Testis (tissue), 3 donors: Measurements from ENCODE around the gene DPYD. TPM values are rescaled to one million over a fixed set of nuclear protein-coding genes. Genes with fewer than 3 reads are reported as not detected.

ENCODE experiments used
- DNase-seq: peaks from one replicate; pipeline ENCODE4 v3.0.0-alpha.2; 2019
- H3K27ac ChIP-seq, 2 donors: fragments of 200-600 bp; sonication (generic); one replicate each; pipeline ENCODE4 v1.5.1; 2019
- H3K27me3 ChIP-seq: fragments of 200-600 bp; sonication (generic); one replicate; pipeline ENCODE4 v1.5.1; 2019
- H3K36me3 ChIP-seq: fragments of 200-600 bp; sonication (generic); one replicate; pipeline ENCODE4 v1.5.1; 2017; ENCODE audit warnings: low read depth; ENCODE audit errors: missing control alignments
- H3K4me1 ChIP-seq: fragments of 200-600 bp; sonication (generic); one replicate; pipeline ENCODE4 v1.5.1; 2019
- H3K4me3 ChIP-seq, 2 donors: fragments of 200-600 bp; sonication (generic); one replicate each; pipeline ENCODE4 v1.5.1; 2017 to 2019
- H3K9me3 ChIP-seq: fragments of 200-600 bp; sonication (generic); one replicate; pipeline ENCODE4 v1.5.1; 2017
- POLR2A ChIP-seq: fragments of 450-650 bp; IDR thresholded peaks from one replicate; pipeline ENCODE4 v1.6.1; 2017; ENCODE audit warnings: antibody characterized with exemption, mild to moderate bottlenecking, moderate library complexity
- WGBS, 2 donors: methylation state at CpG; one replicate each; pipeline ENCODE4 v1.1.5; 2018; 5-methylcytosine and 5-hydroxymethylcytosine counted together
- intact Hi-C: fragments of 100-400 bp; cut with DNase I; formaldehyde crosslinking; loops from one replicate; pipeline ENCODE4 v1.15.1; 2023; ENCODE audit warnings: low total_unique reads
- polyA plus RNA-seq: library from polyadenylated mRNA; stranded (reverse); fragments of 350-450 nt; fragmentation: Illumina TruSeq; extraction: RNeasy Lipid Tissue Mini Kit (QIAGEN cat#74804); gene quantifications from one replicate; pipeline ENCODE4 v1.2.3, GENCODE V29; 2014; ENCODE audit warnings: low read depth, low replicate concordance; ENCODE audit not compliant: insufficient read depth
- total RNA-seq, 2 donors: library from RNA; depleted of rRNA; stranded (reverse); fragments of >200 nt; gene quantifications; one replicate each; pipeline ENCODE4 v1.2.3, GENCODE V29; 2016
- TF ChIP-seq, protein P1 (sequence below), 3 experiments: fragments of 450-650 bp in 2 of 3; fragments of 200-600 bp in 1 of 3; sonication (generic) in 1 of 3; IDR thresholded peaks; one replicate each; pipeline ENCODE4 v1.5.1; 2016 to 2019; ENCODE audit warnings: antibody characterized with exemption in 3 of 3, mild to moderate bottlenecking in 2 of 3, moderate library complexity in 1 of 3

DPYD gene
- total and polyA plus RNA-seq, 3 donors from 2014 or later, result 6.7 to 14.7 (median 11.5) TPM

DNA sequence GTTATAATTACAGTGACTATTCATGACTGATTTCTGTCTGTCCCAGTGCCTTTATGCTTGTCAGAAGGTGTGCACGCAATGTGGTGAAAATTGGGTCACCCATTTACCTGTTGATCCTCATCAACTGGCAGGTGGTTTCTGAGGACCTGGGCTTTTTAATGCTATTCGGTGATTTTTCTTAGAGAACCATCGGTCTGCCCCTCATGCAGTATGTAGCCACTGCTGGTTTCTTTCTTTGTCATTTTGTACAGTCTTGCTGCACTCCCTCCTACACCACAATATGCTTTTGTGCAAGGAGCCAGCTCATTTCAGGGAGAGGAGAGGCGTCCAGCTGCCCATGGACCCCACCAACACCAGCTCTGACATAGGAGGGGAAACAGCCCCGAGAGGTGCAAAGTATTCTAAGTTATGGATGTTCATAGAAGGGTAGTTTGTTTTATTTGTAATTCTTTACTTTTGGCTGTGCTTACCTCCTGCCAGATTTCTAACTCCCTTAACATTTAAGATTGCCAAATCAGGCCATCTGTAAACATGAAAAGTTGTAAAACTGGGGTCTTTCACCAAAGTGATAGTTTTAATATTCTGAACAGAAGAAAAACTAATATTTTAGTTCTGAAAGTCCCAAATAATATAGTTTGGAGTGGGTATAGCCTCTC is 873.9 kb downstream of the DPYD start:
- no peak for TF ChIP-seq POLR2A
- TF ChIP-seq, protein P1, sequence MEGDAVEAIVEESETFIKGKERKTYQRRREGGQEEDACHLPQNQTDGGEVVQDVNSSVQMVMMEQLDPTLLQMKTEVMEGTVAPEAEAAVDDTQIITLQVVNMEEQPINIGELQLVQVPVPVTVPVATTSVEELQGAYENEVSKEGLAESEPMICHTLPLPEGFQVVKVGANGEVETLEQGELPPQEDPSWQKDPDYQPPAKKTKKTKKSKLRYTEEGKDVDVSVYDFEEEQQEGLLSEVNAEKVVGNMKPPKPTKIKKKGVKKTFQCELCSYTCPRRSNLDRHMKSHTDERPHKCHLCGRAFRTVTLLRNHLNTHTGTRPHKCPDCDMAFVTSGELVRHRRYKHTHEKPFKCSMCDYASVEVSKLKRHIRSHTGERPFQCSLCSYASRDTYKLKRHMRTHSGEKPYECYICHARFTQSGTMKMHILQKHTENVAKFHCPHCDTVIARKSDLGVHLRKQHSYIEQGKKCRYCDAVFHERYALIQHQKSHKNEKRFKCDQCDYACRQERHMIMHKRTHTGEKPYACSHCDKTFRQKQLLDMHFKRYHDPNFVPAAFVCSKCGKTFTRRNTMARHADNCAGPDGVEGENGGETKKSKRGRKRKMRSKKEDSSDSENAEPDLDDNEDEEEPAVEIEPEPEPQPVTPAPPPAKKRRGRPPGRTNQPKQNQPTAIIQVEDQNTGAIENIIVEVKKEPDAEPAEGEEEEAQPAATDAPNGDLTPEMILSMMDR (IDR thresholded peaks at IDR 0.05), result no peak
- 75 to 86% methylated on average over 5 of the region's 5 CpGs for WGBS, 2 donors
- intact Hi-C loops, result no loop called here

GRCh38 chr1:97044159-97044760 is 876.6 kb downstream of the DPYD start:
- H3K27me3 ChIP-seq, result no peaks in the 10 kb centered on the region
- no peak for TF ChIP-seq POLR2A
- TF ChIP-seq, protein P1 (IDR thresholded peaks at IDR 0.05), result no peak
- no peaks in the 10 kb centered on the region for H3K4me1 ChIP-seq
- H3K9me3 ChIP-seq, result no peaks in the 10 kb centered on the region
- DNase-seq, result no peak
- no peak overlapping the region for H3K4me3 ChIP-seq
- 94 to 100% methylated on average over 4 to 7 of the region's 7 CpGs for WGBS, 2 donors
- intact Hi-C loops, result no loop called here
- no peak overlapping the region for H3K27ac ChIP-seq
- H3K36me3 ChIP-seq, result no peaks in the 10 kb centered on the region

More for the DNA sequence above, 873.9 kb downstream of the DPYD start:
- no peak overlapping the region for H3K27ac ChIP-seq
- no peaks in the 10 kb centered on the region for H3K27me3 ChIP-seq
- H3K9me3 ChIP-seq, result no peaks in the 10 kb centered on the region
- H3K4me1 ChIP-seq, result no peaks in the 10 kb centered on the region
- DNase-seq, result no peak
- no peak overlapping the region for H3K4me3 ChIP-seq
- H3K36me3 ChIP-seq, result no peaks in the 10 kb centered on the region

DNA sequence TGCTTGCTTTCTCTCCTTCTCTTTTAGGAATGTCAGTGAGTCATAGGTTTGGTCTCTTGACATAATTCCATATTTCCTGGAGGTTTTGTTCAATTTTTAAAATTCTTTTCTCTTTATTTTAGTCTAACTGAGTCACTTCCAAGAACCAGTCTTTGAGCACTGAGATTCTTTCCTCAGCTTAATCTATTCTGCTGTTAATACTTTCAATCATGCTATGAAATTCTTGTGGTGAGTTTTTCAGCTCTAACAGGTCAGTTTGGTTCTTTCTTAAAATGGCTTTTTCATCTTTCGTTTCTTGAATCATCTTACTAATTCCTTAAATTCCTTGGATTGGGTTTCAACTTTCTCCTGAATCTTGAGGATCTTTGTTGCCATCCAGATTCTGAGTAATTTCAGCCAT is 878.3 kb downstream of the DPYD start:
- no peak for DNase-seq
- no peak for TF ChIP-seq POLR2A
- TF ChIP-seq, protein P1 (IDR thresholded peaks at IDR 0.05), result no peak
- Histone ChIP-seq H3K27me3 (no peaks in the 10 kb centered on the region), H3K36me3 (no peaks in the 10 kb centered on the region), H3K27ac (no peak overlapping the region), H3K9me3 (no peaks in the 10 kb centered on the region), H3K4me3 (no peak overlapping the region), H3K4me1 (no peaks in the 10 kb centered on the region)
- 70 to 92% methylated on average over 1 of the region's 1 CpG for WGBS, 2 donors
- intact Hi-C loops, result no loop called here

DNA sequence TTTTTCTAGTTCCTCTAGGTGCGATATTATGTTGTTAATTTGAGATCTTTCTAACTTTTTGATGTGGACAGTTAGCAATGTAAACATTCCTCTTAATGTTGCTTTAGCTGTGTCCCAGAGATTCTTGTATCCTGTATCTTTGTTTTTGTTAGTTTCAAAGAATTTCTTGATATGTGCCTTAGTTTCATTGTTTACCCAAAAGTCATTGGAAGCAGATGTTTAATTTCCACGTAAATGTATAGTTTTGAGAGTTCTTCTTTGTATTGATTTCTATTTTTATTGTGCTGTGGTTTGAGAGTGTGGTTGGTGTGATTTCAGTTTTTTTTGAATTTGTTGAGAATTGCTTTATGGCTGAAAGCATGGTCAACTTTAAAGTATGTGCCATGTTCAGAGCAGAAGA is 879.8 kb downstream of the DPYD start:
- no peaks in the 10 kb centered on the region for H3K9me3 ChIP-seq
- TF ChIP-seq, protein P1 (IDR thresholded peaks at IDR 0.05), result no peak
- no peak for TF ChIP-seq POLR2A
- H3K36me3 ChIP-seq, result no peaks in the 10 kb centered on the region
- H3K27me3 ChIP-seq, result no peaks in the 10 kb centered on the region
- 76 to 81% methylated on average over 2 of the region's 2 CpGs for whole genome bisulfite sequencing, 2 donors
- H3K27ac ChIP-seq, result no peak overlapping the region
- H3K4me3 ChIP-seq, result no peak overlapping the region
- intact Hi-C loops, result no loop called here
- H3K4me1 ChIP-seq, result no peaks in the 10 kb centered on the region
- DNase-seq, result no peak

GRCh38 chr1:97038410-97038809 is 882.4 kb downstream of the DPYD start:
- Histone ChIP-seq H3K27me3 (no peaks in the 10 kb centered on the region), H3K27ac (no peak overlapping the region), H3K36me3 (no peaks in the 10 kb centered on the region), H3K9me3 (no peaks in the 10 kb centered on the region), H3K4me1 (no peaks in the 10 kb centered on the region), H3K4me3 (no peak overlapping the region)
- DNase-seq, result no peak
- intact Hi-C loops, result no loop called here
- TF ChIP-seq, protein P1 (IDR thresholded peaks at IDR 0.05), result no peak
- no peak for TF ChIP-seq POLR2A
- 87 to 92% methylated on average over 4 of the region's 4 CpGs for WGBS, 2 donors
